Ovary (tissue), 9 donors: ENCODE results near the gene ATRNL1. TPM values are rescaled to one million over a fixed set of nuclear protein-coding genes. Genes with fewer than 3 reads are reported as not detected.

Experiments
- DNase-seq, 5 donors: peaks; one replicate each; pipeline ENCODE4 v3.0.0-alpha.2; 2019 to 2020
- H3K27ac ChIP-seq, 2 donors: fragments of 200-600 bp; one replicate each; pipeline versions ENCODE4 v1.5.1 to v1.8.0; 2019 to 2022
- H3K27me3 ChIP-seq: fragments of 200-600 bp; one replicate; pipeline ENCODE4 v1.8.0; 2022
- H3K36me3 ChIP-seq: fragments of 200-600 bp; sonication (generic); one replicate; pipeline ENCODE4 v1.5.1; 2019
- H3K4me1 ChIP-seq: one replicate; pipeline ENCODE4 v1.8.1; 2013; ENCODE audit warnings: mild to moderate bottlenecking, moderate library complexity; ENCODE audit not compliant: insufficient read depth
- H3K4me3 ChIP-seq: fragments of 200-600 bp; sonication (generic); one replicate; pipeline ENCODE4 v1.5.1; 2017
- H3K9me3 ChIP-seq, 2 donors: fragments of 200-600 bp in 1 of 2; sonication (generic) in 1 of 2; one replicate each; pipeline versions ENCODE4 v1.5.1 to v1.8.1; 2013 to 2019; ENCODE audit warnings: mild to moderate bottlenecking in 1 of 2, moderate library complexity in 1 of 2
- CTCF ChIP-seq, 3 donors: fragments of 450-650 bp in 2 of 3; fragments of 200-600 bp in 1 of 3; IDR thresholded peaks; one replicate each; pipeline versions ENCODE4 v1.5.1 to v1.8.0; 2016 to 2022; ENCODE audit warnings: antibody characterized with exemption in 3 of 3, mild to moderate bottlenecking in 1 of 3
- EP300 ChIP-seq: sonication (generic); formaldehyde crosslinking; IDR thresholded peaks from one replicate; pipeline ENCODE4 v1.6.1; 2017; ENCODE audit warnings: antibody characterized with exemption
- POLR2A ChIP-seq: fragments of 450-650 bp; IDR thresholded peaks from one replicate; pipeline ENCODE4 v1.6.1; 2017; ENCODE audit warnings: antibody characterized with exemption, mild to moderate bottlenecking, moderate library complexity
- WGBS, 3 donors: extraction: QIAGEN DNeasy Blood & Tissue Kit in 1 of 3; methylation state at CpG; one replicate each; pipeline versions ENCODE4 v1.1.5 to v1.1.7; 2013 to 2017; 5-methylcytosine and 5-hydroxymethylcytosine counted together
- intact Hi-C, 4 donors: fragments of 100-400 bp; cut with DNase I; formaldehyde crosslinking; loops; one replicate each; pipeline versions ENCODE4 v1.11.0 to v1.15.1; 2022 to 2023
- polyA plus RNA-seq, 2 donors: library from polyadenylated mRNA; stranded (reverse); fragments of 200-250 nt in 1 of 2; fragments of 350-450 nt in 1 of 2; fragmentation: Illumina TruSeq in 1 of 2; extraction: RNeasy Lipid Tissue Mini Kit (QIAGEN cat#74804) in 1 of 2; gene quantifications; one replicate each; pipeline ENCODE4 v1.2.3, GENCODE V29; 2013 to 2014
- total RNA-seq, 7 donors: library from RNA; depleted of rRNA in 2 of 7; stranded (reverse); fragments of >200 nt in 2 of 7; fragmentation: NEBNext Ultra II Directional in 3 of 7; extraction: Animal tissue kit (Norgen Biotek cat#: 25700) in 3 of 7; gene quantifications; one replicate each; pipeline versions ENCODE4 v1.1.0 to v1.2.4, GENCODE V29; 2016 to 2023
- donor health status: DM: no; HTN: no; CAD: no; lungs with moderate emphysema.
- donor health status: DM: no; HTN: no; CAD: no.
- donor health status: Bipolar disorder and iron deficiency.
- donor health status: DM: yes; HTN: yes; CAD: no.
- donor health status: DM: no; HTN: no; CAD: no.
- donor health status: DM: yes; HTN: yes; CAD: no.

ATRNL1 gene
- total and polyA plus RNA-seq, 9 donors: 8.1 to 119 (median 77.8) TPM

- no peak overlapping the region for H3K27ac ChIP-seq
- no peaks in the 10 kb centered on the region for H3K27me3 ChIP-seq
- no peaks in the 10 kb centered on the region for H3K36me3 ChIP-seq
- H3K4me1 ChIP-seq: no peaks in the 10 kb centered on the region
- no peak for DNase-seq
- H3K9me3 ChIP-seq: no peaks in the 10 kb centered on the region
- peak; percentile 17 to 36 (median 24) for TF ChIP-seq CTCF (IDR thresholded peaks at IDR 0.05)
- no peak for TF ChIP-seq EP300
- H3K4me3 ChIP-seq: no peak overlapping the region
- intact Hi-C loops: loop anchor here in 2 of 4 donors (5.0 to 10.0 kb wide), 2 partner anchors 252 to 255 kb away; no protein-coding TSS in a partner anchor
Measured at GRCh38 chr10:115129752-115130151, 36.6 kb downstream of the ATRNL1 start.

GRCh38 chr10:115136616-115137015, 43.5 kb downstream of the ATRNL1 start:
- H3K4me3 ChIP-seq: no peak overlapping the region
- no peaks in the 10 kb centered on the region for H3K4me1 ChIP-seq
- H3K36me3 ChIP-seq: no peaks in the 10 kb centered on the region
- H3K27me3 ChIP-seq: no peaks in the 10 kb centered on the region
- H3K27ac ChIP-seq: no peak overlapping the region
- H3K9me3 ChIP-seq: no peaks in the 10 kb centered on the region
- TF ChIP-seq POLR2A (no peak), EP300 (no peak), CTCF (IDR thresholded peaks at IDR 0.05) (no peak)
- intact Hi-C loops: no loop called here
- no peak for DNase-seq

- intact Hi-C loops: no loop called here
- Histone ChIP-seq H3K4me1 (no peaks in the 10 kb centered on the region), H3K27me3 (no peaks in the 10 kb centered on the region), H3K4me3 (no peak overlapping the region), H3K9me3 (no peaks in the 10 kb centered on the region), H3K36me3 (no peaks in the 10 kb centered on the region), H3K27ac (no peak overlapping the region)
- TF ChIP-seq EP300 (no peak), POLR2A (no peak), CTCF (IDR thresholded peaks at IDR 0.05) (no peak)
- DNase-seq: no peak
Measured at GRCh38 chr10:115141254-115141653, 48.1 kb downstream of the ATRNL1 start.

GRCh38 chr10:115157357-115157756, 64.2 kb downstream of the ATRNL1 start:
- Histone ChIP-seq H3K27ac (no peak overlapping the region), H3K27me3 (no peaks in the 10 kb centered on the region), H3K36me3 (no peaks in the 10 kb centered on the region), H3K4me3 (no peak overlapping the region), H3K9me3 (no peaks in the 10 kb centered on the region), H3K4me1 (no peaks in the 10 kb centered on the region)
- DNase-seq: no peak
- WGBS, 3 donors: 54 to 64% (median 55%) methylated on average over 2 of the region's 2 CpGs
- intact Hi-C loops: no loop called here
- TF ChIP-seq POLR2A (no peak), EP300 (no peak), CTCF (IDR thresholded peaks at IDR 0.05) (no peak)

GRCh38 chr10:115163129-115163528, 70.0 kb downstream of the ATRNL1 start:
- no peak for DNase-seq
- WGBS, 3 donors: 90 to 94% (median 93%) methylated on average over 5 of the region's 5 CpGs
- H3K36me3 ChIP-seq: no peaks in the 10 kb centered on the region
- H3K4me3 ChIP-seq: no peak overlapping the region
- no peaks in the 10 kb centered on the region for H3K27me3 ChIP-seq
- TF ChIP-seq POLR2A (no peak), CTCF (IDR thresholded peaks at IDR 0.05) (no peak), EP300 (no peak)
- no peaks in the 10 kb centered on the region for H3K9me3 ChIP-seq
- no peak overlapping the region for H3K27ac ChIP-seq
- intact Hi-C loops: no loop called here
- H3K4me1 ChIP-seq: no peaks in the 10 kb centered on the region
